Nephron (organoid): ENCODE data around the gene PROK1.

Experiments
- H3K27ac Mint-ChIP-seq, 3 experiments: 2 replicates each; pipeline ENCODE4 v1.8.0; 2020; ENCODE audit warnings: mixed read lengths in 3 of 3, mild to moderate bottlenecking in 2 of 3, moderate library complexity in 1 of 3
- H3K27me3 Mint-ChIP-seq: 2 replicates; pipeline ENCODE4 v1.8.0; 2021; ENCODE audit warnings: low read depth, mild to moderate bottlenecking, moderate library complexity, mixed read lengths
- H3K36me3 Mint-ChIP-seq: 2 replicates; pipeline ENCODE4 v1.8.0; 2020; ENCODE audit warnings: low read depth, mixed read lengths
- H3K4me1 Mint-ChIP-seq: 2 replicates; pipeline ENCODE4 v1.8.0; 2020; ENCODE audit warnings: mixed read lengths
- H3K4me3 Mint-ChIP-seq, 3 experiments: 2 replicates each; pipeline ENCODE4 v1.8.0; 2020; ENCODE audit warnings: mild to moderate bottlenecking in 3 of 3, mixed read lengths in 3 of 3, moderate library complexity in 2 of 3
- H3K9me3 Mint-ChIP-seq: 2 replicates; pipeline ENCODE4 v1.8.0; 2020; ENCODE audit warnings: mixed read lengths
- TF ChIP-seq, protein P1 (sequence below), 3 experiments: fragments of 200-600 bp; sonication (generic); IDR thresholded peaks; one replicate each; pipeline ENCODE4 v1.5.0; 2021; ENCODE audit warnings: antibody characterized with exemption in 3 of 3; ENCODE audit not compliant: unreplicated experiment in 3 of 3

Gene PROK1

DNA sequence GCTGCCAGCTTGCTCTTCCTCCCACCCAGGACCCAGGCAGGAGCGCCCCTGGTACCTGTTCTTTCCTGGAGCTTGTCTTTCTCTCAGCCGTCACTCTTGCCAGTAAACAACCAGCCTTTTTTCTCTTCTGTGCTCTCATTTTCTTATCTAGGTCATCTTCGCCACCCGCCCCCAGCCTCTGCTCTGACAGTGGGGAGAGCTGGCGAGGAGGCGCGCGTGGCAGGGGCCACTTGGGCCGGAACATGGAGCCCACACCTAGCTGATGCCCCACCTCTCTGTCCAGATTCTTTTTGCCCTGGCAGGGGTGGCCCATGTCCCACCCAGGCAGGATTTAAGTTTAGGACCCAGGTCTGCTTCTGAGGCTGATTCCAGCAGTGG is 32.3 kb downstream of the PROK1 start:
- H3K4me1 Mint-ChIP-seq: no peaks in the 10 kb centered on the region
- H3K36me3 Mint-ChIP-seq: no peaks in the 10 kb centered on the region
- no peaks in the 10 kb centered on the region for H3K9me3 Mint-ChIP-seq
- peaks cover 54% of the 10 kb centered on the region for H3K27me3 Mint-ChIP-seq
- TF ChIP-seq, protein P1, sequence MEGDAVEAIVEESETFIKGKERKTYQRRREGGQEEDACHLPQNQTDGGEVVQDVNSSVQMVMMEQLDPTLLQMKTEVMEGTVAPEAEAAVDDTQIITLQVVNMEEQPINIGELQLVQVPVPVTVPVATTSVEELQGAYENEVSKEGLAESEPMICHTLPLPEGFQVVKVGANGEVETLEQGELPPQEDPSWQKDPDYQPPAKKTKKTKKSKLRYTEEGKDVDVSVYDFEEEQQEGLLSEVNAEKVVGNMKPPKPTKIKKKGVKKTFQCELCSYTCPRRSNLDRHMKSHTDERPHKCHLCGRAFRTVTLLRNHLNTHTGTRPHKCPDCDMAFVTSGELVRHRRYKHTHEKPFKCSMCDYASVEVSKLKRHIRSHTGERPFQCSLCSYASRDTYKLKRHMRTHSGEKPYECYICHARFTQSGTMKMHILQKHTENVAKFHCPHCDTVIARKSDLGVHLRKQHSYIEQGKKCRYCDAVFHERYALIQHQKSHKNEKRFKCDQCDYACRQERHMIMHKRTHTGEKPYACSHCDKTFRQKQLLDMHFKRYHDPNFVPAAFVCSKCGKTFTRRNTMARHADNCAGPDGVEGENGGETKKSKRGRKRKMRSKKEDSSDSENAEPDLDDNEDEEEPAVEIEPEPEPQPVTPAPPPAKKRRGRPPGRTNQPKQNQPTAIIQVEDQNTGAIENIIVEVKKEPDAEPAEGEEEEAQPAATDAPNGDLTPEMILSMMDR (IDR thresholded peaks at IDR 0.05; ENCODE audit: unreplicated experiment in 3 of 3): no peak
- no peak overlapping the region for H3K27ac Mint-ChIP-seq
- H3K4me3 Mint-ChIP-seq: no peak overlapping the region

DNA sequence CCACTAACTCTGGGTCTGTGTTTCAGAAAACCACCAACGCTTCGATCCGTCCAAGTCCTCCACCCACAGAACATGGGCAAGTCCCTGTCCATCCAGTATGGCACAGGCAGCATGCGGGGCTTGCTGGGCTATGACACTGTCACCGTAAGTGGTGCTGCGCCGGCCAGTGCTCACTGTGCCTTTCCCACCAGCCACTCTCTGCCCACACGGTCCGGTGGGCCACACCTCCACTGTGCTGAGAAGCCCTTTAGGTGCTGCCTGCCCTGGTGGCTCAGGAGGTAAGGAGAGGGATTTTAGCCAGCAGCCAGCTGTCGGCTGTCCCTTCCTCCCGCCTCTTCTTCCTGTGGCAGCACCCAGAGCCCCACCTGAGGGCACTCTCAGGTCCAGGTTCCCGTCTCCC is 33.9 kb downstream of the PROK1 start:
- TF ChIP-seq, protein P1 (IDR thresholded peaks at IDR 0.05; ENCODE audit: unreplicated experiment in 3 of 3): no peak
- Mint-ChIP-seq H3K36me3 (no peaks in the 10 kb centered on the region), H3K27ac (no peak overlapping the region), H3K27me3 (peaks cover 51% of the 10 kb centered on the region), H3K4me1 (no peaks in the 10 kb centered on the region), H3K4me3 (no peak overlapping the region), H3K9me3 (no peaks in the 10 kb centered on the region)

GRCh38 chr1:110485725-110486124 is 34.8 kb downstream of the PROK1 start:
- TF ChIP-seq, protein P1 (IDR thresholded peaks at IDR 0.05; ENCODE audit: unreplicated experiment in 3 of 3): no peak
- no peaks in the 10 kb centered on the region for H3K4me1 Mint-ChIP-seq
- H3K4me3 Mint-ChIP-seq: no peak overlapping the region
- peaks cover 47% of the 10 kb centered on the region for H3K27me3 Mint-ChIP-seq
- no peaks in the 10 kb centered on the region for H3K9me3 Mint-ChIP-seq
- no peak overlapping the region for H3K27ac Mint-ChIP-seq
- no peaks in the 10 kb centered on the region for H3K36me3 Mint-ChIP-seq

DNA sequence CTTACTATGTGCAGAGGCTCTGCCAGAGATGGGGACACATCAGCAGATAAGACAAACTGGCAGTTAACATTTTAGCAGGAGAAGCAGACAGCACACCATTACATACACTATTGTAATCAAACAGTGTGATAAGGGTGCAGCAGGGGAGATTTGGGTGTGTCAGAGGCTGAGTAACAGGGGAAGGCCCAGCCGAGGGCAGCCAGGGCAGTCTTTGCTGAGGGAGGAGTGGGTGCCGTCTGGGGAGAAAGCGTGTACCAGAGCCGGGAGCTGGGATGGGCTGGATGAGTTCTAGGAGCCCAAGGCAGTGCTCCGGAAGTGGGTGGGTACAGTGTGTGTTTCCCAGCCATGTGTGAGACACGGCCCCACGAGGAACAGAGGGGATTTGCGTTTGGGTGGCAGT is 36.8 kb downstream of the PROK1 start:
- H3K27me3 Mint-ChIP-seq: peaks cover 44% of the 10 kb centered on the region
- H3K4me1 Mint-ChIP-seq: no peaks in the 10 kb centered on the region
- TF ChIP-seq, protein P1 (IDR thresholded peaks at IDR 0.05; ENCODE audit: unreplicated experiment in 3 of 3): no peak
- H3K4me3 Mint-ChIP-seq: no peak overlapping the region
- H3K9me3 Mint-ChIP-seq: no peaks in the 10 kb centered on the region
- no peak overlapping the region for H3K27ac Mint-ChIP-seq
- no peaks in the 10 kb centered on the region for H3K36me3 Mint-ChIP-seq

- H3K36me3 Mint-ChIP-seq: no peaks in the 10 kb centered on the region
- H3K9me3 Mint-ChIP-seq: no peaks in the 10 kb centered on the region
- no peak overlapping the region for H3K4me3 Mint-ChIP-seq
- TF ChIP-seq, protein P1 (IDR thresholded peaks at IDR 0.05; ENCODE audit: unreplicated experiment in 3 of 3): no peak
- H3K27ac Mint-ChIP-seq: no peak overlapping the region
- peaks cover 40% of the 10 kb centered on the region for H3K27me3 Mint-ChIP-seq
- H3K4me1 Mint-ChIP-seq: no peaks in the 10 kb centered on the region
These were observed 37.2 kb downstream of the PROK1 start for GRCh38 chr1:110488161-110488560.

DNA sequence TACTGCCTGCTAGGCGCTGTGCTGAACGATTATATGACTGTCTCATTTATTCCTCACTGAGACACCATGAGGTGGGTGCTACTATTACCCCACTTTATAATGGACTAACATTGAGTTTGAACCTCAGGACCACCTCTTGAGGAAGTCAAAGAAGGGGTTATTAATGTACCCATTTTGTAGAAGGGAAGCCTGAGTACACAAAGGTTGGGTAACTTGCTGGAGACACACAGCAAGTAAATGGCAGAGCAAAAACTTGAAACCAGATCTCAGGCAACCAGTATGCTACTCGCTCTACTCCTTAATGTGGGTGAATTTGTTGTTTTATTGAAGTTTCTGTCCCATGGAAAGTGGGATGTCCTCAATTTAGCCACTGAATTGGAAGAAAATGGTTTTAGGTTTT is 37.9 kb downstream of the PROK1 start:
- TF ChIP-seq, protein P1 (IDR thresholded peaks at IDR 0.05; ENCODE audit: unreplicated experiment in 3 of 3): no peak
- Mint-ChIP-seq H3K9me3 (no peaks in the 10 kb centered on the region), H3K27ac (no peak overlapping the region), H3K4me1 (no peaks in the 10 kb centered on the region), H3K36me3 (no peaks in the 10 kb centered on the region), H3K4me3 (no peak overlapping the region), H3K27me3 (peaks cover 40% of the 10 kb centered on the region)
